Lower leg skin (tissue), 3 donors: ENCODE results near the gene RNF213.

ENCODE experiments used
- POLR2A ChIP-seq, 2 donors: fragments of 450-650 bp; IDR thresholded peaks; one replicate each; pipeline ENCODE4 v1.6.1; 2016 to 2017; ENCODE audit warnings: antibody characterized with exemption in 2 of 2, mild to moderate bottlenecking in 1 of 2, moderate library complexity in 1 of 2
- TF ChIP-seq, protein P1 (sequence below), 3 donors: fragments of 450-650 bp; IDR thresholded peaks; one replicate each; pipeline ENCODE4 v1.5.1; 2016; ENCODE audit warnings: antibody characterized with exemption in 3 of 3, mild to moderate bottlenecking in 3 of 3, moderate library complexity in 2 of 3

DNA sequence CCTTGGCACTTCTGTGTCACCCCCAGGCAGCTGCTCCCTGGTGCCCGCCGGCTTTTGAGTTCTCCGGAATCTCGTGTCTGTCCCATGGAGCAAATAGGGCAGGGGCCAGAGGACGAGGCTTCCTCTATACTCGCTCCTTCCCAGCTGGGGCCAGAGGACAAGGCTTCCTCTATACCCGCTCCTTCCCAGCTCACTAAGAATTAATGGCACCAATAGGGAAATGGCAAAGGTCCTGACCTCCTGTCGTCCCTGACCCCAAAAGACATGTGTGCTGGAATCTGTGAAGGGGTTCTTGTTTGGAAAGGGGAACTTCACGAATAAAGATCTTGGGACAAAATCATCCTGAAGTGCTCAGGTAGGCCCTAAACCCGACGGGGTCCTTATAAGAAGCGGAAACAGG is 48.1 kb upstream of the RNF213 start:
- TF ChIP-seq, protein P1, sequence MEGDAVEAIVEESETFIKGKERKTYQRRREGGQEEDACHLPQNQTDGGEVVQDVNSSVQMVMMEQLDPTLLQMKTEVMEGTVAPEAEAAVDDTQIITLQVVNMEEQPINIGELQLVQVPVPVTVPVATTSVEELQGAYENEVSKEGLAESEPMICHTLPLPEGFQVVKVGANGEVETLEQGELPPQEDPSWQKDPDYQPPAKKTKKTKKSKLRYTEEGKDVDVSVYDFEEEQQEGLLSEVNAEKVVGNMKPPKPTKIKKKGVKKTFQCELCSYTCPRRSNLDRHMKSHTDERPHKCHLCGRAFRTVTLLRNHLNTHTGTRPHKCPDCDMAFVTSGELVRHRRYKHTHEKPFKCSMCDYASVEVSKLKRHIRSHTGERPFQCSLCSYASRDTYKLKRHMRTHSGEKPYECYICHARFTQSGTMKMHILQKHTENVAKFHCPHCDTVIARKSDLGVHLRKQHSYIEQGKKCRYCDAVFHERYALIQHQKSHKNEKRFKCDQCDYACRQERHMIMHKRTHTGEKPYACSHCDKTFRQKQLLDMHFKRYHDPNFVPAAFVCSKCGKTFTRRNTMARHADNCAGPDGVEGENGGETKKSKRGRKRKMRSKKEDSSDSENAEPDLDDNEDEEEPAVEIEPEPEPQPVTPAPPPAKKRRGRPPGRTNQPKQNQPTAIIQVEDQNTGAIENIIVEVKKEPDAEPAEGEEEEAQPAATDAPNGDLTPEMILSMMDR (IDR thresholded peaks at IDR 0.05), result no peak
- TF ChIP-seq POLR2A (IDR thresholded peaks at IDR 0.05), result no peak
